Glomerular visceral epithelial cell (primary cell): Measurements from ENCODE around the gene URB1.
"Not testable (repeated sequence)": the region's sequence is repeated elsewhere in the genome, so short reads cannot be mapped to it uniquely, and the experiment has no call there.

Experiments used
- DNase-seq: peaks from one replicate; pipeline ENCODE4 v3.0.0-alpha.2; 2016; ENCODE audit errors: extremely low spot score

The URB1 gene

GRCh38 chr21:32371913-32372314, 20.9 kb downstream of the URB1 start:
- DNase-seq = no peak

DNA sequence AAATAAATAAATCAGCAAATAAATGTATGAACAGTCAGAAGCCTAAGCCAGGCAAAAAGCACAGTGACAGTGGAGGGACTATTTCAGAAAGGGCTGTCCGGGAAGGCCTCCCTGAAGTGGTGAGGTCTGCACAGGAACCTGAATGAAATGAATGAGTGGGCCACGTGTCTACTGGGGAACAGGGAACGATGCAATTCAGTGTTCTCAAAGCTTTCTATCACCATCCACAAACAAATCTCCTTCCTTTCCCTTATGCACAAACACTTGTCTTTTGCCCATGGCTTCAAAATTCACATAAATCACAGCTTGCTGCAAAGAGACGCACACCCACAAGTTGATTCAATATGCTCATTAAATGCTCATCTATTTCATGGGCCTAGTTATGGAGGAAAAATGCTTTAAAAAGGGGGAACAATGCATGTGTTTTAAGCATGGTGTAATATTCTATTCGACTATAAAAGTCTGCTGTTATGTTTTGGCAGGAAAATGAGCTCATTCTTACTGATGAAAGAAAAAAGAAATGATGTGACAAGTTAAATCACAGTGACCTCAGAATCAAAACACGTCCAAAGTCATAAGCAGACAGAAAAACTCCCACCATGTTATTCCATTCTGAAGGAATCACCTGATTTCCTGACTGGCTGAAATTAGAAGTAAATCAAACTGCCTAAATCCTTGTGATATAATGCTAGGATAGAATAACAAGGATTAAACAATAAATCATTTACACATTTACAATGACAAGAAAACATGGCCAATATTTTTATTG, 21.6 kb downstream of the URB1 start:
- DNase-seq = no peak

GRCh38 chr21:32368961-32369360, 23.9 kb downstream of the URB1 start:
- DNase-seq = not testable (repeated sequence)

GRCh38 chr21:32368386-32368785, 24.4 kb downstream of the URB1 start:
- no peak for DNase-seq

GRCh38 chr21:32367158-32367557, 25.7 kb downstream of the URB1 start:
- DNase-seq = no peak

- no peak for DNase-seq
Observed at GRCh38 chr21:32366191-32366590, 26.6 kb downstream of the URB1 start.

DNA sequence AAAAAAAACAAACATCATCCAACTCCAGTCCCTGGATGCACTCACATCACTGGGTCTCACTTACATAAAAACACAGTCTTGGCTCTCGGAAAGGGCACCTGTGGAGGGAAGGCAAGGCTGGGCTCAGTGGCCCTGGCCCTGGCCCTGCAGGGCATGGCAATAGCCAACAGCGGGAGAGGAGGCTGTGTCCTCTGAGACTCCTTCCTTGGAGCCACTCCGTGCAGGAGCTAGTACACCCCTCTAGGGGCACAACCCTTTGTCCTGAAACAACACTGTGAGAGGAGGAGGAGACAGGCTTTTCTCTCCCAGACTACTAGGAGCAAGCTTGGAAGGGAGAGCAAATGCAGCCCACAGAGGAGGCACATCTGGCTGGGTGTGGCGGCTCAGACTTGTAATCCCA, 28.0 kb downstream of the URB1 start:
- no peak for DNase-seq

GRCh38 chr21:32364387-32364786, 28.4 kb downstream of the URB1 start:
- no peak for DNase-seq

GRCh38 chr21:32360401-32360975, 32.3 kb downstream of the URB1 start:
- no peak for DNase-seq

GRCh38 chr21:32359719-32360260, 33.0 kb downstream of the URB1 start:
- DNase-seq = peak; percentile 11

DNA sequence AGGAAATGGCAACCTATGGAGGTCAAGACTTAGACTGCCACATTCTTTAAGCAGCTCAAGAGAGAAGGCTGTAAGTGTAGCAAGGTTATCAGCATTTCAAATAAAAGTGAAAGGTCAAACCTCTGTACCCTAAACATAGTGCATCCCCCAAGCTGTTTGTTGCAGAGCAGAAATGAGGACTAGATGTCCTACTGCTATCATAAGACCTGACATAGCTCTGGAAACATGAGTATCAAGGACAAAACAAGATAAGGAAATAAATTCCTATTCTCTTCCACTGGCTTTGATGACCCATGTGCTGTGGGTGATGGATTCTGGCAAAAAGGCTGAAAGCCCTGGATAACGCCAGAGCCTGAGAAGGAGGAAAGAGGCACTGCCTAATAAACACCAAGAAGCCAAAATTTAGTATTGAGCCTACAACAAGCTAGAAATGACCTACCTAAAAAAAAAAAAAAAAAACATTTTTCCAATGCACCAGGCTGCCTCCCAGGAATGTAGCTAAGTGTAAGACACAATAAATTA, 35.9 kb downstream of the URB1 start:
- no peak for DNase-seq

- DNase-seq = no peak
Observed at GRCh38 chr21:32353002-32353711, 39.7 kb downstream of the URB1 start.

GRCh38 chr21:32352526-32352925, 40.3 kb downstream of the URB1 start:
- no peak for DNase-seq

DNA sequence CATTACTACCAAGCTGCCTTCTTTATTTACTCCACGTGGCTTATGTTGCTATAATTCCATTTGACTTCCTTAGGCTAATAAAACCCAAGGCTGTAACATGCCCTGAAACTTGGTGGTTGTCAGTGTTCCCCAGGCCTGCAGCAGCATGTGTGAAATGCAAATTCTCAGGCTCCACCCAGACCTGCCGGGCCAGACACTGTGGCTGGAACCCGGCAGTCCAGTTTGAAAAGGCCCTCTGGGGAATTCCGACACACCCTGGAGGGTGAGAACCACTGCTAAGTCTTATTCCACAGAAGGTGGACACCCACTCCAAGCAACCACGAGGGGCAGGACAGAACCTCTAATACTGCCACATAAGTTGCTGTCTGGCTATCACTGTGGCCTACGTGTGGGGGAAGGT, 41.4 kb downstream of the URB1 start:
- DNase-seq = no peak

GRCh38 chr21:32350981-32351380, 41.8 kb downstream of the URB1 start:
- DNase-seq = no peak

DNA sequence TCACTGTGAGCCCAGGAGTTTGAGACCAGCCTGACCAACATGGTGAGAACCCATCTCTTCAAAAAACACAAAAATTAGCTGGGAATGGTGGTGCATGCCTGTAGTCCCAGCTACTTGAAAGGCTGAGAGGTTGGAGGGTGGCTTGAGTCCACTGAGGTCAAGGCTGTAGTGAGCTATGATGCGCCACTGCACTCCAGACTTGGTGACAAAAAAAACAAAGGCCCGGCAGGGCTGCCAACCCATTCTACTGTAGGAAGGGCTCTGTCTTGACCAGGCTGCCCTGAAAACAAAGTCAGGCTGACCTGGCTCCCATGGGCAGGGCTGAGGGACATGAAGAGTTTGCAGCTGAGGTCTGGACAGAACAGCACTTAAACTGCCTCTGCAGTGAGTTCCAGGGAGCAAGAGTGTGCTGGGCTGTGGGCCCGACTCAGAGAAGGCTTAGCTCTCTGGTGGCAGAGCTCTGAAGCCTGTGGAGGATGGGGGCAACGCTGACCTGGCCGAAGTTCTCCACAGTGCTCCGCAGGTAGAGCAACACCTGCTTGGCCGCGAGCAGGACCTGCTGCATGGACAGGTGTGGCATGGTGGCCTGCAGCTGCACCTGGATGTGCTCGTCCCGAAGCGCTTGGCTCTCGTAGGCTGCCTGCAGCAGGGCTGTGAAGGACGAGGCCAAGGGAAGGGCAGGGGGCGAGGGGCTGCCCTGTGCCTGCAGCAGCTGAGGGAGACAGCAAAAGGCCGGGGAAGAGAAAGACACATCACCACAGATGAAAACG, 42.4 kb downstream of the URB1 start:
- DNase-seq = no peak

DNA sequence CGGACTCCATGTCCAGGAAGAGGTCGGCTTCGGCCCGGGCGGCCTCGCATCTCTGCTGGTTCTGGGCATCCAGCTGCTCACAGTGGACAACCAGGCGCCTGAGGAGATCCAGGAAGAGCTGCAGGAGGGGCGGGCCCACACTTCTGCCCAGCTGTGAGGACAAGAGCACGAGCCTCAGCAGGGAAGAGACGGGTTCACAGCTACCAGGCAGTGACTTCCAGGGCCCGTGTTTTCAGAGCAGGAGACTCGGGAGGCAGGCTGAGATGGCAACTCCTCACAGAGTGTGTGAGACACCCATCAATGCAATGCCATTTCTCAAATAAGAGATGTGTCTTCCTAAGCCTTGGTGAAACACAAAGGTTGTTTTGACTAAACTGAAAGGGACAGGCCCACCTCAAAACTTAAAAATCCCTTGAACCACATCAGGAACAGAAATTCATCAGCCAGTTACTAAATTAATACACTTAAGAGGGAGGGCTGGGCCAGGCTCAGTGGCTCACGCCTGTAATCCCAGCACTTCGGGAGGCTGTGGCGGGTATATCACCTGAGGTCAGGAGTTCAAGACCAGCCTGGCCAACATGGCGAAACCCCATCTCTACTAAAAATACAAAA, 43.4 kb downstream of the URB1 start:
- no peak for DNase-seq

DNA sequence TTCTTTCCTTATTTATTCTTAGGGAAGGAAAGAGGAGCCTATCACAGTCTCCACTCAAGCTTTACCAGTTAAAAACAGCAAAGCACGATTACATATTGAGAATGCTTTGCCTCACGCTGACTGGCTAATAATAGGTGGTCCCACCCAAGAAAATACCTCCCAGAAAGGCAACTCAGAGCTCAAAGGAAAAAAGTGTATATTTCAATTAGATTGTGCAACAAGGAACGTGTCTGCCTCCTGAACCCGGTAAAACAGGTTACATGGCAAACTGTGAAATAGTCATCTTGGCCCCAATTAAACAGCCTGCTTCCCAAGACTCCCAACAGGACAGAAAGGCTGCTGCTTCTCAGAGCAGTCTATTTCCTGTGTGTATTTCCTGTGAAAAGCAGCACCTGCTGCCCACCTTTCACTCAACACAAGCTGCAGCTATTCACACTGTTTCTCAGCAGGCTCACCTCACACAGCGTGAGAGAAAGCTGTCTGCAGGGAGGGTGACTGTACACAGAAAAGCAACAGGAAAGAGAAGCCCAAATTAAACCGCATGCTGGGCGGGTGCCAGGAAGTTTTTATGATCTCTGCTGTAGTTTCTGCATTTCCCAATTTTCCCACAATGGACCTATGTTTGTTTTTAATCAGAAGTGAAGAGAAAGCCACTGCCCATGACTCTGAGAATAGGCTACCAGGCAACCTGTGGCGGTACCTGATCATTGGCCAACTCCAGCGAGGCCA, 44.0 kb downstream of the URB1 start:
- DNase-seq = no peak

GRCh38 chr21:32347977-32348376, 44.8 kb downstream of the URB1 start:
- DNase-seq = no peak

- DNase-seq = no peak
Observed at GRCh38 chr21:32347351-32347750, 45.5 kb downstream of the URB1 start.

GRCh38 chr21:32346951-32347350, 45.9 kb downstream of the URB1 start:
- no peak for DNase-seq
